ENCODE results near the gene SLC37A3. TPM values are rescaled to one million over a fixed set of nuclear protein-coding genes. Genes with fewer than 3 reads are reported as not detected.
"Not testable (repeated sequence)": the region's sequence is repeated elsewhere in the genome, so short reads cannot be mapped to it uniquely, and the experiment has no call there.

The SLC37A3 gene
- total RNA-seq, 1 donor from 2014 or later, result 37.0 TPM

- TF ChIP-seq, protein P1, sequence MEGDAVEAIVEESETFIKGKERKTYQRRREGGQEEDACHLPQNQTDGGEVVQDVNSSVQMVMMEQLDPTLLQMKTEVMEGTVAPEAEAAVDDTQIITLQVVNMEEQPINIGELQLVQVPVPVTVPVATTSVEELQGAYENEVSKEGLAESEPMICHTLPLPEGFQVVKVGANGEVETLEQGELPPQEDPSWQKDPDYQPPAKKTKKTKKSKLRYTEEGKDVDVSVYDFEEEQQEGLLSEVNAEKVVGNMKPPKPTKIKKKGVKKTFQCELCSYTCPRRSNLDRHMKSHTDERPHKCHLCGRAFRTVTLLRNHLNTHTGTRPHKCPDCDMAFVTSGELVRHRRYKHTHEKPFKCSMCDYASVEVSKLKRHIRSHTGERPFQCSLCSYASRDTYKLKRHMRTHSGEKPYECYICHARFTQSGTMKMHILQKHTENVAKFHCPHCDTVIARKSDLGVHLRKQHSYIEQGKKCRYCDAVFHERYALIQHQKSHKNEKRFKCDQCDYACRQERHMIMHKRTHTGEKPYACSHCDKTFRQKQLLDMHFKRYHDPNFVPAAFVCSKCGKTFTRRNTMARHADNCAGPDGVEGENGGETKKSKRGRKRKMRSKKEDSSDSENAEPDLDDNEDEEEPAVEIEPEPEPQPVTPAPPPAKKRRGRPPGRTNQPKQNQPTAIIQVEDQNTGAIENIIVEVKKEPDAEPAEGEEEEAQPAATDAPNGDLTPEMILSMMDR (conservative IDR thresholded peaks at IDR 0.05; ENCODE audit: low read depth, low read length), result no peak
- DNase-seq (ENCODE audit: low read depth), result no peak
- no peak overlapping the region for H3K4me3 ChIP-seq (ENCODE audit: low read depth, low read length)
Measured at GRCh38 chr7:140417456-140418155, 19.3 kb upstream of the SLC37A3 start.

- TF ChIP-seq, protein P1 (conservative IDR thresholded peaks at IDR 0.05; ENCODE audit: low read depth, low read length), result no peak
- DNase-seq (ENCODE audit: low read depth), result no peak
- no peak overlapping the region for H3K4me3 ChIP-seq (ENCODE audit: low read depth, low read length)
Measured at GRCh38 chr7:140416560-140416959, 18.2 kb upstream of the SLC37A3 start.

DNA sequence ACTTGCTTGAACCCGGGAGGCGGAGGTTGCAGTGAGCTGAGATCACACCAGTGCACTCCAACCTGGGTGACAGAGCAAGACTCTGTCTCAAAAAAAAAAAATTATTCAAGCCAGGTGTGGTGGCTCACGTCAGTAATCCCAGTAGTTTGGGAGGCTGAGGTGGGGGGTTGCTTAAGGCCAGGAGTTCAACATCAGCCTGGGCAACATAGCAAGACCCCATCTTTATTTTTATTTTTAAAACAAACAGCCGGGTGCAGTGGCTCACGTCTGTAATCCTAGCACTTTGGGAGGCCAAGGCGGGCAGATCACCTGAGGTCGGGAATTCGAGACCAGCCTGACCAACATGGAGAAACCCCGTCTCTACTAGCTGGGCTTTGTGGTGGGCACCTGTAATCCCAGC lies 17.5 kb upstream of the SLC37A3 start:
- not testable (repeated sequence) for H3K4me3 ChIP-seq (ENCODE audit: low read depth, low read length); DNase-seq (ENCODE audit: low read depth)

- TF ChIP-seq, protein P1 (conservative IDR thresholded peaks at IDR 0.05; ENCODE audit: low read depth, low read length), result no peak
- no peak for DNase-seq (ENCODE audit: low read depth)
- H3K4me3 ChIP-seq (ENCODE audit: low read depth, low read length), result no peak overlapping the region
Measured at GRCh38 chr7:140415361-140415760, 17.0 kb upstream of the SLC37A3 start.

DNA sequence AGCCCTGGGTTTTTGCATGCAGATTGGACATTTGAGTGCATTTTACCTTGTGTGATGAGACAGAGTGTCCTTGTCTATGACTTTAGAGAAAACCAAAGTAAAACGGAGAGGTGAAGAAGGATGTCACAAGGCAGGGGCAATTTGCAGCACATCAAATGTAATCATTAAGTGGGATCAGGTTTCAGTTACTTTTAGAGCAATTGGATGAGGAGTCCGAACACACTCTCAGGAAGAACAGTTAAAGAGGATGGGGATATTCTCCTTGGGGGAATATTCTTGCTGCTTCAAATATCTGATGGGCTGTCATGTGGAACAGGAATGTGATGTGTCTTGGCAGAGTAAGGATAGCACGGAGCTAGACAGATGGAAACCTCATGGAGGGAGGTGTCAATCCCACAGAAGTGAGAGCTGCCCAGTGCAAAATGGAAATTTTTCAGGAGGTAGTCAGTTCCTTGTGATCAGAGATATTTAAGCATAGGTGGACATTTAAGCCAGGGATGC lies 6.3 kb upstream of the SLC37A3 start:
- peak; percentile 79 for DNase-seq (ENCODE audit: low read depth)
- peak overlapping the region; percentile 67 for H3K4me3 ChIP-seq (ENCODE audit: low read depth, low read length)
- TF ChIP-seq, protein P1 (conservative IDR thresholded peaks at IDR 0.05; ENCODE audit: low read depth, low read length), result no peak

DNA sequence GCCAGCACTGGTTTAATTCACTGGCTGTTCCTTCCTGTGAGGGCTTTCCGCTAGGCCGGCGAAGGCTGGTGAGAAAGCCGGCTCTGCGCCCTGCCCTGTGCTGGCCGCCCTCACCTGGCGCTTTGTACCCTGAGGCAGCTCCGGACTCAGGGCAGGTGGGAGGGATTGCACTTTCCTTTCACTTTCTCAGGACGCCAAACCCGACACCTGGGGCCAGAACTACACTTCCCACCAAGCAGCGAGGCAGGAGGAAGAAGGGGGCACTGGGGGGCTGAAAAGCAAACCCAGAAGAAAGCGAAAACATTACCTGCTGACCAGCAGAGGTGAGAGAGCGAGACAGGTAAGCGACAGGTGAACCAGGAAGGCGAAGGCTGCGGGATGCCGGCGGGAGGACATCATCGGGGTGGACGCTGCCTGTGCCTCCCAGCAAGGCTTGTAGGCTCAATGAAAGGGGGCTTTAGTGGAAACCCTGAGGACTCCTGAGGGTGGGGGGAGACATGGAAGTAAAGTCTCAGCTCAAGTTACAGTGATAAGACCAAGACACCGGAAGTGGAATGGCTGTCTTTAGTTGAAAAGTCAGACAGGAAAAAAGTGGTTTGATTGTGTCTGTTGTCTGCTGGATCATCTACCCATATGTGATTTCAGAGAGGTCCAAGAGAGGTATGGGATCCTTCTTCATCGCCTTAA lies 5.7 kb upstream of the SLC37A3 start, which contains the start of gene RAB19:
Gene RAB19 (plus strand): TSS at position 181 of the 687 bp plus-strand sequence. CDS start 3,589 bp downstream, outside the sequence.
- TF ChIP-seq, protein P1 (conservative IDR thresholded peaks at IDR 0.05; ENCODE audit: low read depth, low read length), result no peak
- DNase-seq (ENCODE audit: low read depth), result no peak
- H3K4me3 ChIP-seq (ENCODE audit: low read depth, low read length), result peak within 1 kb of the TSS; percentile 67

DNA sequence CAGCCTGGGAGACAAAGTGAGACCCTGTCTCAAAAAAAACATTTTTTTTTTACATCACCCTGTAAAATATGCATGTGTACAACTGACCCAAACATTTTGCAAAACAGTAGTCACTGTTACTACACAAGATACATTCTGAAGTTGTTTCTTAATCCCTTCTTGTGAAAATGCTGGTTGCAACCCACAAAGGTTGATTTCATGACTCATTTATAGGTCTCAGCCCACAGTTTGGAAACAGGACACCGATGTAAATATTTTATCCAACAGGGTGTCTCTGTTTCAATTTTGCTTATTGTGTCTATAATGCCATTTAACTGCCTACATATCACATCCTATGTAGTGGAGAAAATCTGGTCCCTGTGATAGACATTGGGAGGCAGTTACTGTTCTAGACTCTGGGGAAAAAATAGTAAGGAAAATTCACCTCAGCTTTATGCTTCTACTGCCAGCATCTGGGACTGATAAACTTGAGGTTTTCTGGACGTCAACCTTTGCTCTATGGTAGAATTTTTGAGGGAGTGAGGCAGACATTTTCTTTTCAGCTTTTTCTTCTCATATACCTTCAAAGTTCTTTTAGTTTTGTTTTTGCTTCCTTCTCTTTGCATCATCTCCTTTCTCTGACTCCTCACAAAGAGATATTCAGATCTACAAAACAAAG lies 4.0 kb upstream of the SLC37A3 start:
- no peak for DNase-seq (ENCODE audit: low read depth)
- H3K4me3 ChIP-seq (ENCODE audit: low read depth, low read length), result no peak overlapping the region
- TF ChIP-seq, protein P1 (conservative IDR thresholded peaks at IDR 0.05; ENCODE audit: low read depth, low read length), result no peak
